Measurements from ENCODE around the gene ZNF24.

DNA sequence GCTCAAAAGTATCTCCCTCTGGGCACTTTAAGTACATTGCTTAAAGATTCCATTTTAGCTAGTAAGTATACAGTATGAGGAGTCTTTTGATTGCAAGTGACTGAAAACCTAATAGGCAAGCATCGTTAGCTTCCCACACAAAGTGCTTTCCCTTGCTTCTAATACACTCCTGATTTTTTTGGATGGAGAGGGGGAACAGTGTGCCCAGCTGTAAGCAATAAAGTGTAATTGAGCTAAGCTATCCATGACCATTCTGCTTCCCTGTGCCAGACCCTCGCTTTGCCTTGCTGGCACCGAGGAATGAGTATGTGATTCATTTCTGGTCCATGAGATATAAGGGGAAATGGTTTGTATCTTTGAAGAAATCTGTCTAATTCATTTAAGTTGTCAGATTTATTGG is 3.8 kb upstream of the ZNF24 start:
- TF ChIP-seq, protein P1, sequence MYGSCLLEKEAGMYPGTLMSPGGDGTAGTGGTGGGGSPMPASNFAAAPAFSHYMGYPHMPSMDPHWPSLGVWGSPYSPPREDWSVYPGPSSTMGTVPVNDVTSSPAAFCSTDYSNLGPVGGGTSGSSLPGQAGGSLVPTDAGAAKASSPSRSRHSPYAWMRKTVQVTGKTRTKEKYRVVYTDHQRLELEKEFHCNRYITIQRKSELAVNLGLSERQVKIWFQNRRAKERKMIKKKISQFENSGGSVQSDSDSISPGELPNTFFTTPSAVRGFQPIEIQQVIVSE (CRISPR knock-in tag; IDR thresholded peaks at IDR 0.05; ENCODE audit: borderline replicate concordance): no peak
- TF ChIP-seq SP1 (CRISPR knock-in tag; conservative IDR thresholded peaks at IDR 0.05) (no peak), NFYB (CRISPR knock-in tag; conservative IDR thresholded peaks at IDR 0.05; ENCODE audit: low read depth) (no peak), MLX (CRISPR knock-in tag; IDR thresholded peaks at IDR 0.05) (no peak), ESRRA (CRISPR knock-in tag; IDR thresholded peaks at IDR 0.05; ENCODE audit: borderline replicate concordance) (no peak)
- TF ChIP-seq, protein P2, sequence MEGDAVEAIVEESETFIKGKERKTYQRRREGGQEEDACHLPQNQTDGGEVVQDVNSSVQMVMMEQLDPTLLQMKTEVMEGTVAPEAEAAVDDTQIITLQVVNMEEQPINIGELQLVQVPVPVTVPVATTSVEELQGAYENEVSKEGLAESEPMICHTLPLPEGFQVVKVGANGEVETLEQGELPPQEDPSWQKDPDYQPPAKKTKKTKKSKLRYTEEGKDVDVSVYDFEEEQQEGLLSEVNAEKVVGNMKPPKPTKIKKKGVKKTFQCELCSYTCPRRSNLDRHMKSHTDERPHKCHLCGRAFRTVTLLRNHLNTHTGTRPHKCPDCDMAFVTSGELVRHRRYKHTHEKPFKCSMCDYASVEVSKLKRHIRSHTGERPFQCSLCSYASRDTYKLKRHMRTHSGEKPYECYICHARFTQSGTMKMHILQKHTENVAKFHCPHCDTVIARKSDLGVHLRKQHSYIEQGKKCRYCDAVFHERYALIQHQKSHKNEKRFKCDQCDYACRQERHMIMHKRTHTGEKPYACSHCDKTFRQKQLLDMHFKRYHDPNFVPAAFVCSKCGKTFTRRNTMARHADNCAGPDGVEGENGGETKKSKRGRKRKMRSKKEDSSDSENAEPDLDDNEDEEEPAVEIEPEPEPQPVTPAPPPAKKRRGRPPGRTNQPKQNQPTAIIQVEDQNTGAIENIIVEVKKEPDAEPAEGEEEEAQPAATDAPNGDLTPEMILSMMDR (IDR thresholded peaks at IDR 0.05): no peak
- TF ChIP-seq, protein P3, sequence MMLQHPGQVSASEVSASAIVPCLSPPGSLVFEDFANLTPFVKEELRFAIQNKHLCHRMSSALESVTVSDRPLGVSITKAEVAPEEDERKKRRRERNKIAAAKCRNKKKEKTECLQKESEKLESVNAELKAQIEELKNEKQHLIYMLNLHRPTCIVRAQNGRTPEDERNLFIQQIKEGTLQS (CRISPR knock-in tag; conservative IDR thresholded peaks at IDR 0.05): no peak
- TF ChIP-seq, protein P4, sequence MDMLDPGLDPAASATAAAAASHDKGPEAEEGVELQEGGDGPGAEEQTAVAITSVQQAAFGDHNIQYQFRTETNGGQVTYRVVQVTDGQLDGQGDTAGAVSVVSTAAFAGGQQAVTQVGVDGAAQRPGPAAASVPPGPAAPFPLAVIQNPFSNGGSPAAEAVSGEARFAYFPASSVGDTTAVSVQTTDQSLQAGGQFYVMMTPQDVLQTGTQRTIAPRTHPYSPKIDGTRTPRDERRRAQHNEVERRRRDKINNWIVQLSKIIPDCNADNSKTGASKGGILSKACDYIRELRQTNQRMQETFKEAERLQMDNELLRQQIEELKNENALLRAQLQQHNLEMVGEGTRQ (CRISPR knock-in tag; IDR thresholded peaks at IDR 0.05): no peak

All from WTC11 (cell line).